Thymus (tissue), 11 donors: Measurements from ENCODE around the gene WAPL. TPM values are rescaled to one million over a fixed set of nuclear protein-coding genes. Genes with fewer than 3 reads are reported as not detected.
A peak's percentile ranks its signal among the peaks of the same experiment; 100 is the strongest.

Experiments used
- DNase-seq, 9 donors: peaks; one replicate each; pipeline ENCODE4 v3.0.0-alpha.2; 2013; ENCODE audit warnings: low spot score in 9 of 9, low read depth in 6 of 9, missing footprints in 1 of 9
- H3K27ac ChIP-seq, 2 donors: one replicate each; pipeline ENCODE4 v1.5.1; 2013; ENCODE audit warnings: control low read depth in 1 of 2, low read depth in 1 of 2, low read length in 1 of 2, mild to moderate bottlenecking in 1 of 2, moderate library complexity in 1 of 2
- H3K27me3 ChIP-seq, 2 donors: one replicate each; pipeline ENCODE4 v1.5.1; 2013; ENCODE audit warnings: low read length in 1 of 2; ENCODE audit not compliant: control insufficient read depth in 2 of 2, insufficient read depth in 1 of 2
- H3K36me3 ChIP-seq, 2 donors: one replicate each; pipeline ENCODE4 v1.5.1; 2013; ENCODE audit warnings: low read length in 1 of 2, mild to moderate bottlenecking in 1 of 2, moderate library complexity in 1 of 2; ENCODE audit not compliant: control insufficient read depth in 2 of 2, insufficient read depth in 2 of 2
- H3K4me1 ChIP-seq, 2 donors: one replicate each; pipeline ENCODE4 v1.5.1; 2013; ENCODE audit warnings: low read length in 2 of 2; ENCODE audit not compliant: control insufficient read depth in 2 of 2, insufficient read depth in 2 of 2
- H3K4me3 ChIP-seq, 2 donors: one replicate each; pipeline ENCODE4 v1.5.1; 2013; ENCODE audit warnings: low read length in 2 of 2, control low read depth in 1 of 2, mild to moderate bottlenecking in 1 of 2
- H3K9me3 ChIP-seq, 2 donors: one replicate each; pipeline ENCODE4 v1.5.1; 2013; ENCODE audit warnings: low read length in 1 of 2, mild to moderate bottlenecking in 1 of 2; ENCODE audit not compliant: control insufficient read depth in 2 of 2, insufficient read depth in 1 of 2
- WGBS: extraction: QIAGEN DNeasy Blood & Tissue Kit; methylation state at CpG from one replicate; pipeline ENCODE4 v1.1.7; 2013; 5-methylcytosine and 5-hydroxymethylcytosine counted together
- polyA plus RNA-seq: library from polyadenylated mRNA; stranded (reverse); fragments of 200-250 nt; gene quantifications from one replicate; pipeline ENCODE4 v1.2.3, GENCODE V29; 2013
- total RNA-seq: library from RNA; stranded (reverse); fragments of 120-200 nt; gene quantifications from one replicate; pipeline ENCODE4 v1.2.4, GENCODE V29; 2013
- donor health status: healthy.

Gene WAPL
- total and polyA plus RNA-seq, 2 donors: 39.1 to 50.9 TPM

DNA sequence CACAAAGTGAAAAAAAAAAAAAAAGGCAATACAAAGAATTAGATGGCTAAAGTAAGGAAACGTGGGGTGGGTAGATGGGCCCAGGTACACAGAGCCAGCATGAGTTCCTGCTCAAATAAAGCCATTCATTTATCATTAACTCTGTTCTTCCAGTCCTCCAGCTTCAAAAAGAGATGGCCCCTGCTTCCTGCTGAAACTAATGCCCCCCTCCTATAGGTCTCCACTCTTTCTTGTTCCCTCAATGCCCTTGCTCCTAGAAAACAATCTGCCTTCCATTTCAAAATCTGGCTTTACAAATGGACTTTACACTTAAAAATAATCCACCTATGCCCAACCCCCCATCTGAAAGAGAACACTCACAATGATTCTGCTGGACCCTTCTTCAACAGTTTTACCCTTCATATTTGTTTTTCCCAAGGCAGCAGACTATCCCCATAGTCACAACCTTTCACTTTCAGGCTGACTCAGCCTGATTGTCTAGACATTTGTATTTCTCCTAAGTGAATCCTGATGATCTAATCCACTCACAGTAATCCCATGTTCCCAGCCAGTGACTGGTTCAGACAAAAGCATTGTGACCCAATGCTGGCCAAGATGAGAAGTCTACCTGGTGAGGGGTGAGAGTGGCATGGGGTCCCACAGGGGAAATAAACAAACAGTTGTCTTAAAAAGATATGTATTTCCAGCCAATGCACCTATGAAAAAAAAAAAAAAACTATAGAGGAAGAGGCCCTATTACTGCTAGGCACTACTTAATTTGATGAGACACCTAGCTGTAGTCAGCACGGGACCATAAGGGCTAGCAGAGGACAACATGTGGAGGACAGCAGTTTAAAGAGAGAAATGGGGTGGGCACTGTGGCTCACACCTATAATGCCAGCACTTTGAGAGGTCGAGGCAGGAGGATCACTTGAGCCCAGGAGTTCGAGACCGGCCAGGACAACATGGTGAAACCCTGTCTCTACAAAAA is 80.4 kb downstream of the WAPL start:
- no peaks in the 10 kb centered on the region for H3K27me3 ChIP-seq
- peaks cover 48 to 61% of the 10 kb centered on the region in 2 donors for H3K36me3 ChIP-seq
- 98% methylated on average over 5 of the region's 5 CpGs for WGBS
- no peak overlapping the region for H3K27ac ChIP-seq
- H3K4me3 ChIP-seq: no peak overlapping the region
- peaks cover 0 to 9% of the 10 kb centered on the region in 2 donors for H3K4me1 ChIP-seq
- no peaks in the 10 kb centered on the region for H3K9me3 ChIP-seq
- DNase-seq: no peak

DNA sequence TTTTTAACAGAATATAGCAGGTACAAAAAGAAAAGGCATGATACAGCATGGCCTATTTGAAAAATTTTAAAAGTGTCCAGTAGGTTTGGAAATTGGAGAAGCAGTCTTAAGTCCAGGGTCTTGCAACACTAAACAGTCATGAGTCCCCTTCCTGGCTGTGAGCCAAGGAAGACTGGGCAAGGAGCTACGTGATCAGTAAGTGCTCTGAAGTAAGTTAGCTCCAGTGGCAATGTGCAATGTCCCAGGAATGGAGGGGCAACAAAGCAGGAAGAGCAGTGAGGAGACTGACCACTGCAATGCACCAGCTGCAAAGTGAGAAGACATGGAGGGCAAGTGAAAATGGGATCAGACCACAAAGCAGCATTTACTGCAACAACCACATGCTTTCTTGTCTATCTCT is 82.0 kb downstream of the WAPL start:
- H3K4me1 ChIP-seq: peaks cover 0 to 9% of the 10 kb centered on the region in 2 donors
- H3K36me3 ChIP-seq: peaks cover 36 to 58% of the 10 kb centered on the region in 2 donors
- no peak overlapping the region for H3K4me3 ChIP-seq
- peak overlapping the region in 1 of 2 donors; percentile 1 for H3K27ac ChIP-seq
- 37% methylated on average over 1 of the region's 1 CpG for WGBS
- peak in 1 of 9 donors; percentile 35 for DNase-seq
- no peaks in the 10 kb centered on the region for H3K27me3 ChIP-seq
- no peaks in the 10 kb centered on the region for H3K9me3 ChIP-seq

DNA sequence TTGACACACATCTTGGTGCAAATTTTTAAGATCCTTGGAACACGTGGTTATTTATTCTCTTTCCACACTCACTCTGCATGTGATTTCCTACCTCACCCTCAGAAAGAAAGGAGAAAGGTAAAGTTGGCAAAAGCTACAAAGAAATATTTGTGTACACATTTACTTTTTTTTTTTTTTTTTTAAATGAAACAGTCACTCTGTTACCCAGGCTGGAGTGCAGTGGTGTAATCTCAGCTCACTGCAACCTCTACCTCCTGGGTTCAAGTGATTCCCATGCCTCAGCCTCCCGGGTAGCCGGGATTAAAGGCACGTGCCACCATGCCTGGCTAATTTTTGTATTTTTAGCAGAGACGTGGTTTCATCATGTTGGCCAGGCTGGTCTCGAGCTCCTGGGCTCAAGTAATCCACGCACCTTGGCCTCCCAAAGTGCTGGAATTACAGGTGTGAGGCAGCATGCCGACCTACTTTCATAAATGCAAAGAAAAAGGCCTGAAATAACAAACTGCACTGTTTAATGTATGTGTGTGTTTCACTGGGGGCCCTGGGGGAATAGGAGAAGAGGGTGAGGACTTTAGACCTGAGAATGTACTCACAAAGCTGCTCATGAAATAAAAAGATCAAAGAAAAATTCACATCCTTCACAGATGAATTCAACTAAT is 83.4 kb downstream of the WAPL start:
- Histone ChIP-seq H3K36me3 (peaks cover 31 to 54% of the 10 kb centered on the region in 2 donors), H3K27me3 (no peaks in the 10 kb centered on the region), H3K27ac (peak overlapping the region in 1 of 2 donors; percentile 77), H3K4me1 (peaks cover 0 to 9% of the 10 kb centered on the region in 2 donors), H3K9me3 (no peaks in the 10 kb centered on the region), H3K4me3 (no peak overlapping the region)
- no peak for DNase-seq
- WGBS: 88% methylated on average over 8 of the region's 8 CpGs

DNA sequence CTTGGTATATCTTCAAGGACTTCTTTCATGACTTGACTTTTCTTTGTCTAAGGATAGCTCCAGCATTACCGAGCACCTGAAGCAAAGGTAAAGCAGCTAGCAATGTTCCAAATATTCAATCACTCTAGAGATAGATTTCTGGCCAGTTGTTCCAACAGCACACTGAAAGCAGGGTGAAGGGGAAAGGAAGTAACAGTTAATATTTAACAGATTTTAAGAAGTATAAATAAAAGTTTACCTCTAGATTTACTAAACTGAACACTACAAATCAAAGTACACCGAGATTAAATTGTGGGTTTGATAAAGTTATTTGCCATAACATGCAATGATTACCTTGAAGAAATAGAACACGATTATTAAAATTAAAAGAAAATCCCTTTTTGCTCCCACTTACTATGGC is 84.1 kb downstream of the WAPL start:
- Histone ChIP-seq H3K4me1 (peaks cover 0 to 9% of the 10 kb centered on the region in 2 donors), H3K27ac (peak overlapping the region; percentile 13 to 77), H3K4me3 (no peak overlapping the region), H3K36me3 (peaks cover 29 to 53% of the 10 kb centered on the region in 2 donors), H3K9me3 (no peaks in the 10 kb centered on the region), H3K27me3 (no peaks in the 10 kb centered on the region)
- 98% methylated on average over 3 of the region's 3 CpGs for WGBS
- no peak for DNase-seq

DNA sequence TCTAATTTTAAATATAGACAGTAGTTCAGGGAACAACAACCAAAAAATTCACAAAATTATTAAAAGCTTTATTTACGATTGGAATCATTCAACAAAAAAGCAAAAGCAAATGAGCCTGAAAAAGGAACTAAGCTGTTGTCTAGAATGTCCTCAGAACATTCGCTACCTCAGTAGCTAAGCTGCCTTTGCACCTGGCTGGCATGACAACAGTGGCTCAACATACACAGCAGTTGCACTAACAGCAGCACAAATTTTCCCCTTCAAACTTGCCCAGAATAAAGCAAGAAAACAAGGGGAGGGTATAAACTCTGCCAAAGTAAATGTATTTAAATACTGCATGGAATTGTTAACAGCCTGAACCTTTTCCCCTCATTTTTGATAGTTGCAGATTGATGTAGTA is 84.6 kb downstream of the WAPL start:
- peaks cover 0 to 9% of the 10 kb centered on the region in 2 donors for H3K4me1 ChIP-seq
- 97% methylated on average over 2 of the region's 2 CpGs for WGBS
- H3K4me3 ChIP-seq: no peak overlapping the region
- H3K36me3 ChIP-seq: peaks cover 26 to 49% of the 10 kb centered on the region in 2 donors
- H3K27me3 ChIP-seq: no peaks in the 10 kb centered on the region
- no peaks in the 10 kb centered on the region for H3K9me3 ChIP-seq
- DNase-seq: peak in 2 of 9 donors; percentile 21 to 32
- peak overlapping the region in 1 of 2 donors; percentile 77 for H3K27ac ChIP-seq

DNA sequence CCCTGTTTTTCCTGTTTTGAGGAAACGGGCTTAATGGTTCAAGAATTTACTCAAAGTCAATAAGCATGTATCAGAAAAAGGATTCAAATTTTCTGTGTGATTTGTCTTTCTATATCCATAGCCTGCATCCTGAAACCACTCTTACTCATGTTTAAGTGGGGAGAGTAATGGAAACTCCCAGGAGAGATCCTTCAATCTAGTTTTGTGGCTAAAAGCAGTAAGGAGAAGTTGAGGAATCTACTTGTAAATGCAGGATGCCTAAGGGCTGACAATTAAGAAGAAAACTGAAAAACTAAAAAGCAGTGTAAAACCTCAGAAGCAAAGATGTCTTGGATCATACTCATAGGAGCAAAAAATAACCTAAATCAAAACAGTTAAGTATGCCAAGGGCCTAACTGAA is 86.9 kb downstream of the WAPL start:
- H3K36me3 ChIP-seq: peaks cover 10 to 32% of the 10 kb centered on the region in 2 donors

DNA sequence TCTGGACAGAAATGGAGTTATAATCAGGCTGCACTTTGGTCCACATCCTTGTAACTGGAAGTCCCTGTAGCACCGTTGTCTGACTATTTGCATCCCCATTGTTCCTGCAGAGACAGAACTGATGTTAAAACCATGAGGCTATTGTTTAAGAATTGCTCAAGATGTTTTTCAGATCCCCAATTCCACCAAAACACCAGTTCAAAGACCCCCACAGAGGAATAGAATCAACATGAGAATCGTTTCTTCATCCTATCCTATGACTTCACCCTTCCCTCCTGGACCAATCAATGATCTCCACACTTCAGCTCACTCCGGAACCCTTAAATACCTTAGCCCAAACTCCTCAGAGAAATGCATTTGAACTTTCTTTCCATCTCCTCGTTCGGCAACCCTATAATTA is 97.9 kb downstream of the WAPL start:
- peaks cover 2 to 12% of the 10 kb centered on the region in 2 donors for H3K4me1 ChIP-seq
- WGBS: 90% methylated on average over 5 of the region's 5 CpGs
- DNase-seq: no peak
- H3K36me3 ChIP-seq: no peaks in the 10 kb centered on the region
- no peaks in the 10 kb centered on the region for H3K9me3 ChIP-seq
- H3K4me3 ChIP-seq: no peak overlapping the region
- H3K27ac ChIP-seq: no peak overlapping the region
- no peaks in the 10 kb centered on the region for H3K27me3 ChIP-seq

More for the DNA sequence above, 86.9 kb downstream of the WAPL start:
- no peak for DNase-seq
- H3K9me3 ChIP-seq: no peaks in the 10 kb centered on the region
- H3K4me3 ChIP-seq: no peak overlapping the region
- H3K4me1 ChIP-seq: peaks cover 0 to 8% of the 10 kb centered on the region in 2 donors
- H3K27me3 ChIP-seq: no peaks in the 10 kb centered on the region
- 99% methylated on average over 1 of the region's 1 CpG for WGBS
- no peak overlapping the region for H3K27ac ChIP-seq

DNA sequence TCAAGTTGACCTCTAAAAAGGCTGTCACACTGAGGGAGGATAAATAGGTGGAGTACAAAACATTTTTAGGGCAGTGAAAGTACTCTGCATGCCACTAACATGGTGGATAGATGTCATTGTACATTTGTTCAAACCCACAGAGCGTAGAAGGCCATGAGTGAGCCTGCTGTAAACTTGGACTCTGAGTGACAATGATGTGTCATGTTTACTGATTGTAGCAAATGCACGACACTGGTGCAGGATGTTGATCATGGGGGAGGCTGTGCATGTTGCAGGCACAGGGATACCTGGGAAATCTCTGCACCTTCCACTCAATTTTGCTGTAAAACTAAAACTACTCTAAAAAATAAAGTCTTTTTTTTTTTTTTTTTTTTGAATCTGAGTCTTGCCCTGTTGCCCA is 102.5 kb downstream of the WAPL start:
- Histone ChIP-seq H3K36me3 (no peaks in the 10 kb centered on the region), H3K4me1 (peaks cover 11 to 26% of the 10 kb centered on the region in 2 donors), H3K27ac (peak overlapping the region; percentile 62 to 64), H3K9me3 (no peaks in the 10 kb centered on the region), H3K4me3 (no peak overlapping the region), H3K27me3 (no peaks in the 10 kb centered on the region)
- 80% methylated on average over 2 of the region's 2 CpGs for WGBS
- peak in 3 of 9 donors; percentile 31 to 61 (median 49) for DNase-seq

DNA sequence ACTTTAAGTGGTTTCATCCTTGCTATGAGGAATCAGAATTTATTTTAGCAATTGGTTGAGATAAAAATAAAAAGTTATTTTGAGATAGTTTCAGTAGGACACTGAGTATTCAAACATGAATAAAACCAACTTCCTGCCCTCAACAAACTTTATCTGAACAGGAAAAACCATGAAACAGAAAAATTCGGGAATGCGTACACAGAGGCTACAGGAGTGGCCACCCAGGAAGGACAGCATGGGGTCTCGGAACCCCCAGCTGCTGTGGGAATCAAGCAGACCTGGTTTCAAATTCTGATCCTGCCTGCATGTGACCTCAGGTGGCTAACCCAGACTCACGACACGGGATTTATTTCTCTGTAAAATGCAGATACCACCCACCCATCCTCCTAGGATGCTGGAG is 106.0 kb downstream of the WAPL start:
- Histone ChIP-seq H3K27me3 (no peaks in the 10 kb centered on the region), H3K27ac (no peak overlapping the region), H3K9me3 (peaks cover 0 to 5% of the 10 kb centered on the region in 2 donors), H3K36me3 (no peaks in the 10 kb centered on the region), H3K4me3 (no peak overlapping the region), H3K4me1 (peaks cover 32 to 59% of the 10 kb centered on the region in 2 donors)
- 71% methylated on average over 5 of the region's 5 CpGs for WGBS
- no peak for DNase-seq
